K562 (cell line): ENCODE results near the gene TREH. TPM values are rescaled to one million over a fixed set of nuclear protein-coding genes. Genes with fewer than 3 reads are reported as not detected.
A peak's percentile ranks its signal among the peaks of the same experiment; 100 is the strongest.

ENCODE experiments used
- ATAC-seq: fragments of 200-7000 bp; cut with Tn5 transposase; 3 replicates; pipeline ENCODE4 v1.9.1; 2020; ENCODE audit warnings: moderate library complexity
- BruUV-seq: library from RNA; stranded (reverse); fragments of 400-500 nt; replicated peaks from 2 replicates; lab custom pipeline; 2021; lab: Mats Ljungman, UMichigan
- CTCF ChIA-PET: fragments of 300-600 bp; formaldehyde crosslinking; extraction: SDS; loops from one replicate; lab custom pipeline; 2021; ENCODE audit warnings: low intra/inter-chr PET ratio; lab: Yijun Ruan, JAX
- POLR2A ChIA-PET: fragments of 300-600, 350-650 bp; sonication (Branson Sonifier 250); formaldehyde crosslinking; extraction: SDS; loops from one replicate; lab custom pipeline; 2021; ENCODE audit warnings: antibody characterized with exemption, inconsistent platforms; lab: Yijun Ruan, JAX
- DNase-seq, 4 experiments: peaks; one replicate each; pipeline versions ENCODE4 v3.0.0 to v3.0.0-alpha.2; 2011 to 2018; ENCODE audit warnings: low spot score in 3 of 4, mixed read lengths in 3 of 4; ENCODE audit errors: extremely low read depth in 1 of 4
- FAIRE-seq: peaks from 2 replicates; lab custom pipeline; 2011; peaks lifted over from hg19 to GRCh38; lab: Jason Lieb, UNC
- H2AFZ ChIP-seq: 2 replicates; pipeline ENCODE4 v1.6.0; 2011; ENCODE audit warnings: low read depth, low read length, control low read depth, inconsistent platforms
- H3K27ac ChIP-seq: fragments of 200-600 bp; 3 replicates; pipeline ENCODE4 v1.8.0; 2011; ENCODE audit warnings: low read depth, mild to moderate bottlenecking, control low read depth, inconsistent platforms, low read length, moderate library complexity, mixed read lengths; ENCODE audit errors: extremely low read depth
- H3K27me3 ChIP-seq, 2 experiments: fragments of 300-600 bp in 1 of 2; 2 replicates in 1 of 2; 3 replicates in 1 of 2; pipeline versions ENCODE4 v1.6.0 to v1.8.0; 2011; ENCODE audit warnings: inconsistent platforms in 2 of 2, low read length in 2 of 2, mild to moderate bottlenecking in 1 of 2, mixed read lengths in 1 of 2, moderate library complexity in 1 of 2; ENCODE audit not compliant: control insufficient read depth in 2 of 2, insufficient read depth in 2 of 2
- H3K36me3 ChIP-seq: fragments of 300-600 bp; 3 replicates; pipeline ENCODE4 v1.8.0; 2011; ENCODE audit warnings: mild to moderate bottlenecking, low read length, inconsistent platforms; ENCODE audit not compliant: control insufficient read depth, insufficient read depth
- H3K4me1 ChIP-seq, 2 experiments: fragments of 200-600 bp in 1 of 2; replicated peaks in 1 of 2; 2 replicates in 1 of 2; 3 replicates in 1 of 2; pipeline versions ENCODE4 v1.5.1 to v1.8.0; 2011; ENCODE audit warnings: inconsistent platforms in 2 of 2, low read length in 2 of 2, mild to moderate bottlenecking in 1 of 2, mixed read lengths in 1 of 2, moderate library complexity in 1 of 2; ENCODE audit not compliant: control insufficient read depth in 2 of 2, insufficient read depth in 2 of 2
- H3K4me2 ChIP-seq: 2 replicates; pipeline ENCODE4 v1.6.1; 2011; ENCODE audit warnings: low read length, control low read depth, inconsistent platforms, mixed read lengths; ENCODE audit not compliant: insufficient read depth
- H3K4me3 ChIP-seq: fragments of 200-600 bp; sonication (generic), shearing (Covaris generic); 2 replicates; pipeline ENCODE4 v1.5.1; 2016; ENCODE audit warnings: control low read depth, inconsistent platforms
- H3K79me2 ChIP-seq: fragments of 200-600 bp; 3 replicates; pipeline ENCODE4 v1.8.0; 2011; ENCODE audit warnings: low read length, inconsistent platforms; ENCODE audit not compliant: control insufficient read depth, insufficient read depth
- H3K9ac ChIP-seq, 2 experiments: 2 replicates each; pipeline versions ENCODE4 v1.6.0 to v1.6.1; 2011; ENCODE audit warnings: low read depth in 2 of 2, low read length in 2 of 2, control low read depth in 1 of 2, inconsistent platforms in 1 of 2, mild to moderate bottlenecking in 1 of 2, mixed read lengths in 1 of 2; ENCODE audit not compliant: insufficient read depth in 1 of 2
- H3K9me1 ChIP-seq: one replicate; pipeline ENCODE4 v1.6.0; 2011; ENCODE audit warnings: inconsistent platforms, mild to moderate bottlenecking, low read length, moderate library complexity; ENCODE audit not compliant: control insufficient read depth, insufficient read depth
- H3K9me3 ChIP-seq: replicated peaks from 2 replicates; pipeline ENCODE4 v1.5.1; 2011; ENCODE audit warnings: low read depth, low read length, inconsistent platforms; ENCODE audit not compliant: control insufficient read depth, insufficient read depth
- H4K20me1 ChIP-seq: replicated peaks from 2 replicates; pipeline ENCODE4 v1.6.1; 2011; ENCODE audit warnings: low read length, inconsistent platforms, mixed read lengths; ENCODE audit not compliant: control insufficient read depth, insufficient read depth
- COPS2 ChIP-seq: fragments of 450-650 bp; conservative IDR thresholded peaks from 2 replicates; pipeline ENCODE4 v1.6.1; 2016; ENCODE audit warnings: mild to moderate bottlenecking, moderate library complexity
- FOXA3 ChIP-seq, 2 experiments: fragments of 450-650 bp in 1 of 2; sonication (generic) in 1 of 2; formaldehyde crosslinking; IDR thresholded peaks in 1 of 2; conservative IDR thresholded peaks in 1 of 2; 2 replicates each; pipeline versions ENCODE4 v1.4.0 to v1.8.0; 2020 to 2022; ENCODE audit warnings: mild to moderate bottlenecking in 2 of 2, missing genetic modification reagents in 1 of 2
- LCOR ChIP-seq: sonication (generic); formaldehyde crosslinking; IDR thresholded peaks from 2 replicates; pipeline ENCODE4 v1.8.0; 2022; ENCODE audit warnings: mild to moderate bottlenecking, missing genetic modification reagents
- MEIS2 ChIP-seq: fragments of 450-650 bp; IDR thresholded peaks from 2 replicates; pipeline ENCODE4 v1.6.1; 2014; ENCODE audit warnings: mild to moderate bottlenecking; ENCODE audit not compliant: partially characterized antibody
- MLLT1 ChIP-seq, 2 experiments: fragments of 450-650 bp; IDR thresholded peaks; 2 replicates each; pipeline ENCODE4 v1.6.1; 2016
- NFIC ChIP-seq: fragments of 450-650 bp; IDR thresholded peaks from 2 replicates; pipeline ENCODE4 v1.6.1; 2017; ENCODE audit warnings: mild to moderate bottlenecking, inconsistent platforms
- POLR2H ChIP-seq: IDR thresholded peaks from 2 replicates; pipeline ENCODE4 v1.6.1; 2016; ENCODE audit warnings: missing genetic modification characterization, low read depth, mild to moderate bottlenecking, control low read depth, missing compliant biosample characterization, moderate library complexity
- ZNF699 ChIP-seq: fragments of 250-450 bp; sonication (Bioruptor Pico); IDR thresholded peaks from 2 replicates; pipeline ENCODE4 v1.8.0; 2021; ENCODE audit warnings: mild to moderate bottlenecking, moderate library complexity; ENCODE audit not compliant: insufficient replicate concordance
- ZNF75A ChIP-seq: fragments of 450-650 bp; formaldehyde crosslinking; IDR thresholded peaks from 2 replicates; pipeline ENCODE4 v1.4.0; 2020; ENCODE audit warnings: mild to moderate bottlenecking
- WGBS: fragments of 100-300 bp; shearing (Covaris generic); methylation state at CpG from one replicate; pipeline ENCODE4 v1.1.6; 2016; ENCODE audit warnings: low coverage, mixed read lengths; ENCODE audit not compliant: insufficient coverage; ENCODE audit errors: missing lambda C conversion rate; 5-methylcytosine and 5-hydroxymethylcytosine counted together
- in situ Hi-C: fragments of 300-500 bp; cut with MboI; formaldehyde crosslinking; loops from 4 replicates; pipeline ENCODE4 v1.15.0; 2018; ENCODE audit warnings: inconsistent platforms, mixed read lengths
- intact Hi-C: fragments of 100-400 bp; cut with micrococcal nuclease; formaldehyde crosslinking; loops from 2 replicates; pipeline ENCODE4 v1.14.2; 2022
- polyA plus RNA-seq, 8 experiments: library from polyadenylated mRNA; depleted of rRNA in 4 of 8; stranded (reverse) in 5 of 8; unstranded in 3 of 8; fragments of >200 nt; fragmentation: Nextera tagmentation in 2 of 8; fragmentation: Illumina TruSeq in 1 of 8; extraction: Ambion mirVana in 2 of 8; extraction: Trizol in 1 of 8; gene quantifications; 2 replicates each; pipeline versions ENCODE4 v1.2.1 to v1.2.3, GENCODE V29; 2011 to 2014; ENCODE audit warnings: inconsistent platforms in 1 of 8, missing spikeins in 1 of 8
- total RNA-seq, 7 experiments: library from RNA; depleted of rRNA in 6 of 7; stranded (reverse); fragments of >200 nt in 6 of 7; fragmentation: Illumina TruSeq in 2 of 7; extraction: Trizol in 2 of 7; gene quantifications; 2 replicates each; pipeline versions ENCODE4 v1.2.1 to v1.2.3, GENCODE V29; 2011 to 2021; ENCODE audit warnings: low replicate concordance in 1 of 7

The TREH gene
- total and polyA plus RNA-seq, 9 of the 15 experiments (the other 6 are each of a cell fraction or from before 2014, with no cell fraction given), result 0.09 to 0.20 (median 0.11) TPM; not detected in 6

GRCh38 chr11:118640332-118641154, 38.9 kb downstream of the TREH start:
- Histone ChIP-seq H3K9ac (no peak overlapping the region; a peak in 1 of 4 replicates), H3K9me3 (no peaks in the 10 kb centered on the region), H4K20me1 (no peaks in the 10 kb centered on the region), H3K4me3 (no peak overlapping the region), H2AFZ (no peak overlapping the region), H3K27ac (no peak overlapping the region), H3K4me1 (peaks cover 17 to 34% of the 10 kb centered on the region in 2 experiments; a peak in 4 of 5 replicates), H3K27me3 (no peaks in the 10 kb centered on the region), H3K4me2 (no peak overlapping the region), H3K9me1 (peaks cover 6% of the 10 kb centered on the region), H3K79me2 (no peaks in the 10 kb centered on the region), H3K36me3 (peaks cover 64% of the 10 kb centered on the region)
- TF ChIP-seq MLLT1 (IDR thresholded peaks at IDR 0.05) (no peak), ZNF699 (CRISPR knock-in tag) (no peak), NFIC (peak; percentile 76), LCOR (CRISPR knock-in tag) (no peak), ZNF75A (CRISPR knock-in tag) (no peak), FOXA3 (CRISPR knock-in tag; conservative IDR thresholded peaks at IDR 0.05 in 1 of 2, IDR thresholded peaks at IDR 0.05 in 1 of 2) (no peak), COPS2 (no peak), MEIS2 (no peak), POLR2H (tag) (no peak)
- ATAC-seq (no peak), DNase-seq (no peak), FAIRE-seq (no peak)
- in situ Hi-C loops, result no loop called here
- POLR2A ChIA-PET, result interaction anchor here (0.7 to 0.8 kb wide), 3 partner anchors 14 to 93 kb away, joined by 3 read pairs; no protein-coding TSS in a partner anchor
- 47% methylated on average over 5 of the region's 5 CpGs for WGBS
- intact Hi-C loops, result no loop called here
- no TSS peak for BruUV-seq
- CTCF ChIA-PET, result interaction anchor here (0.5 kb wide), 1 partner anchor 102 kb away, joined by 3 read pairs; no protein-coding TSS in a partner anchor
